H9 (cell line): ENCODE measurements around the gene KCNJ12. TPM values are rescaled to one million over a fixed set of nuclear protein-coding genes. Genes with fewer than 3 reads are reported as not detected.

Experiments used
- DNase-seq: peaks from one replicate; pipeline ENCODE4 v3.0.0-alpha.2; 2017
- H2AFZ ChIP-seq: one replicate; pipeline ENCODE4 v1.6.1; 2013; ENCODE audit warnings: mild to moderate bottlenecking, low read length, control low read depth, moderate library complexity
- H2AK5ac ChIP-seq: 2 replicates; pipeline ENCODE4 v1.6.1; 2013; ENCODE audit warnings: low read length, control low read depth, mixed read lengths; ENCODE audit not compliant: insufficient read length
- H2BK120ac ChIP-seq: one replicate; pipeline ENCODE4 v1.6.1; 2013; ENCODE audit warnings: low read depth, mild to moderate bottlenecking, low read length, control low read depth, inconsistent platforms; ENCODE audit not compliant: poor library complexity, severe bottlenecking
- H2BK12ac ChIP-seq: 2 replicates; pipeline ENCODE4 v1.6.1; 2013; ENCODE audit warnings: low read length, control low read depth, mixed read lengths, low read depth; ENCODE audit not compliant: insufficient read length
- H2BK15ac ChIP-seq: 2 replicates; pipeline ENCODE4 v1.6.1; 2013; ENCODE audit warnings: low read depth, low read length, control low read depth
- H2BK20ac ChIP-seq: one replicate; pipeline ENCODE4 v1.6.1; 2013; ENCODE audit warnings: low read depth, mild to moderate bottlenecking, low read length, control low read depth, inconsistent platforms; ENCODE audit not compliant: poor library complexity, severe bottlenecking
- H2BK5ac ChIP-seq: 2 replicates; pipeline ENCODE4 v1.6.1; 2013; ENCODE audit warnings: low read length, control low read depth, mixed read lengths; ENCODE audit not compliant: insufficient read length
- H3K14ac ChIP-seq: 2 replicates; pipeline ENCODE4 v1.6.1; 2013; ENCODE audit warnings: low read length, control low read depth; ENCODE audit not compliant: insufficient read depth
- H3K18ac ChIP-seq: 2 replicates; pipeline ENCODE4 v1.6.1; 2013; ENCODE audit warnings: low read depth, mild to moderate bottlenecking, mixed read lengths, low read length, control low read depth; ENCODE audit not compliant: insufficient read length
- H3K23ac ChIP-seq: 2 replicates; pipeline ENCODE4 v1.6.1; 2013; ENCODE audit warnings: low read length, control low read depth, mixed read lengths, low read depth; ENCODE audit not compliant: insufficient read length
- H3K23me2 ChIP-seq: 2 replicates; pipeline ENCODE4 v1.6.1; 2013; ENCODE audit warnings: low read depth, mild to moderate bottlenecking, mixed read lengths, low read length, control low read depth; ENCODE audit not compliant: insufficient read length, poor library complexity, severe bottlenecking
- H3K27ac ChIP-seq: 2 replicates; pipeline ENCODE4 v1.5.1; 2013; ENCODE audit warnings: low read length, control low read depth, mixed read lengths, low read depth; ENCODE audit not compliant: insufficient read length
- H3K27me3 ChIP-seq: 2 replicates; pipeline ENCODE4 v1.6.1; 2013; ENCODE audit warnings: low read length, control low read depth, inconsistent platforms; ENCODE audit not compliant: insufficient read depth
- H3K4ac ChIP-seq: 2 replicates; pipeline ENCODE4 v1.6.1; 2013; ENCODE audit warnings: low read depth, mild to moderate bottlenecking, control low read depth, inconsistent platforms, low read length, moderate library complexity
- H3K4me1 ChIP-seq: 2 replicates; pipeline ENCODE4 v1.6.1; 2013; ENCODE audit warnings: low read length, control low read depth, inconsistent platforms; ENCODE audit not compliant: insufficient read depth
- H3K4me2 ChIP-seq: 2 replicates; pipeline ENCODE4 v1.6.1; 2013; ENCODE audit warnings: low read length, control low read depth, mixed read lengths; ENCODE audit not compliant: insufficient read length, insufficient read depth
- H3K56ac ChIP-seq: 2 replicates; pipeline ENCODE4 v1.6.1; 2013; ENCODE audit warnings: low read depth, mild to moderate bottlenecking, mixed read lengths, low read length, control low read depth; ENCODE audit not compliant: insufficient read length
- H3K79me1 ChIP-seq: 2 replicates; pipeline ENCODE4 v1.6.1; 2013; ENCODE audit warnings: low read depth, mild to moderate bottlenecking, moderate library complexity, low read length, control low read depth, inconsistent platforms; ENCODE audit not compliant: insufficient read depth, poor library complexity, severe bottlenecking
- H3K79me2 ChIP-seq: 2 replicates; pipeline ENCODE4 v1.6.1; 2013; ENCODE audit warnings: low read length, control low read depth, inconsistent platforms; ENCODE audit not compliant: insufficient read depth
- H3K9ac ChIP-seq: 2 replicates; pipeline ENCODE4 v1.6.1; 2013; ENCODE audit warnings: low read length, control low read depth, mixed read lengths; ENCODE audit not compliant: insufficient read length; ENCODE audit errors: extremely low read depth
- H3K9me3 ChIP-seq: one replicate; pipeline ENCODE4 v1.6.1; 2013; ENCODE audit warnings: low read depth, low read length, inconsistent platforms; ENCODE audit not compliant: control insufficient read depth
- H3T11ph ChIP-seq: one replicate; pipeline ENCODE4 v1.6.1; 2013; ENCODE audit warnings: mild to moderate bottlenecking, low read length, control low read depth, inconsistent platforms
- H4K20me1 ChIP-seq: one replicate; pipeline ENCODE4 v1.6.1; 2013; ENCODE audit not compliant: control insufficient read depth, insufficient read length, insufficient read depth
- H4K5ac ChIP-seq: 2 replicates; pipeline ENCODE4 v1.6.1; 2013; ENCODE audit warnings: low read depth, mild to moderate bottlenecking, mixed read lengths, low read length, control low read depth; ENCODE audit not compliant: insufficient read length
- H4K8ac ChIP-seq: replicated peaks from 2 replicates; pipeline ENCODE4 v1.6.1; 2013; ENCODE audit warnings: low read length, control low read depth, mixed read lengths, low read depth; ENCODE audit not compliant: insufficient read length
- H4K91ac ChIP-seq: 2 replicates; pipeline ENCODE4 v1.6.1; 2013; ENCODE audit warnings: low read depth, mild to moderate bottlenecking, moderate library complexity, mixed read lengths, low read length, control low read depth; ENCODE audit not compliant: insufficient read length
- H3K27ac Mint-ChIP-seq, 3 experiments: 2 replicates in 2 of 3; 3 replicates in 1 of 3; pipeline ENCODE4 v1.8.0; 2020 to 2021; ENCODE audit warnings: mixed read lengths in 3 of 3, mild to moderate bottlenecking in 1 of 3, moderate library complexity in 1 of 3
- H3K27me3 Mint-ChIP-seq: 2 replicates; pipeline ENCODE4 v1.8.0; 2021; ENCODE audit warnings: low read depth, mild to moderate bottlenecking, moderate library complexity, mixed read lengths
- H3K36me3 Mint-ChIP-seq, 3 experiments: 2 replicates in 2 of 3; 3 replicates in 1 of 3; pipeline ENCODE4 v1.8.0; 2020 to 2021; ENCODE audit warnings: low read depth in 3 of 3, mixed read lengths in 3 of 3; ENCODE audit not compliant: insufficient read depth in 1 of 3
- H3K4me1 Mint-ChIP-seq, 2 experiments: 2 replicates each; pipeline ENCODE4 v1.8.0; 2020; ENCODE audit warnings: mixed read lengths in 2 of 2
- H3K4me3 Mint-ChIP-seq, 2 experiments: 2 replicates in 1 of 2; 3 replicates in 1 of 2; pipeline ENCODE4 v1.8.0; 2020 to 2021; ENCODE audit warnings: mild to moderate bottlenecking in 2 of 2, mixed read lengths in 2 of 2, moderate library complexity in 1 of 2
- H3K9me3 Mint-ChIP-seq, 2 experiments: 2 replicates in 1 of 2; 3 replicates in 1 of 2; pipeline ENCODE4 v1.8.0; 2020; ENCODE audit warnings: mild to moderate bottlenecking in 2 of 2, mixed read lengths in 2 of 2, moderate library complexity in 1 of 2
- CTCF ChIP-seq: fragments of 200-600 bp; sonication (generic); conservative IDR thresholded peaks from 3 replicates; pipeline ENCODE4 v1.8.0; 2021; ENCODE audit warnings: antibody characterized with exemption, mild to moderate bottlenecking
- WGBS: extraction: QIAGEN DNeasy Blood & Tissue Kit; methylation state at CpG from one replicate; pipeline ENCODE4 v1.1.7; 2013; ENCODE audit warnings: missing lambda C conversion rate, low lambda C conversion rate, mixed read lengths; ENCODE audit not compliant: insufficient read length; ENCODE audit errors: extremely low coverage; 5-methylcytosine and 5-hydroxymethylcytosine counted together
- total RNA-seq: library from RNA; stranded (reverse); gene quantifications from 2 replicates; pipeline ENCODE4 v1.2.1, GENCODE V29; 2021

The KCNJ12 gene
- total RNA-seq, 1 experiment from 2014 or later: 0.39 TPM

GRCh38 chr17:21351366-21352065 is 24.6 kb upstream of the KCNJ12 start:
- no peak for TF ChIP-seq CTCF
- Histone ChIP-seq H3K23ac (no peak overlapping the region), H3K4me2 (no peak overlapping the region), H3K27me3 (no peaks in the 10 kb centered on the region), H2BK15ac (no peak overlapping the region), H4K8ac (no peak overlapping the region), H4K20me1 (no peaks in the 10 kb centered on the region), H3K9ac (no peak overlapping the region), H3K14ac (no peak overlapping the region), H3K27ac (no peak overlapping the region), H2AK5ac (no peak overlapping the region), H3K4me1 (no peaks in the 10 kb centered on the region), H3K79me1 (no peaks in the 10 kb centered on the region), H2BK5ac (no peak overlapping the region), H3K18ac (no peak overlapping the region), H4K91ac (no peak overlapping the region), H3K9me3 (no peaks in the 10 kb centered on the region), H3K23me2 (no peaks in the 10 kb centered on the region), H3K79me2 (no peaks in the 10 kb centered on the region), H3K56ac (no peak overlapping the region), H2AFZ (no peak overlapping the region), H4K5ac (no peak overlapping the region), H2BK20ac (no peak overlapping the region), H3K4ac (no peak overlapping the region), H2BK12ac (no peak overlapping the region), H2BK120ac (no peak overlapping the region), H3T11ph (no peak overlapping the region)
- peaks cover 1% of the 10 kb centered on the region for H3K27me3 Mint-ChIP-seq
- WGBS: no CpG with 5 or more reads among the region's 3 CpGs
- H3K36me3 Mint-ChIP-seq: no peaks in the 10 kb centered on the region
- no peaks in the 10 kb centered on the region for H3K4me1 Mint-ChIP-seq
- no peak overlapping the region for H3K4me3 Mint-ChIP-seq
- H3K27ac Mint-ChIP-seq: peak overlapping the region in 1 of 3 experiments; percentile 22; a peak in 2 of 7 replicates
- peaks cover 2 to 3% of the 10 kb centered on the region in 2 experiments; a peak in 2 of 5 replicates for H3K9me3 Mint-ChIP-seq
- DNase-seq: no peak
